Measurements from ENCODE around the gene HDLBP.
"Not testable (repeated sequence)": the region's sequence is repeated elsewhere in the genome, so short reads cannot be mapped to it uniquely, and the experiment has no call there.

Gene HDLBP

DNA sequence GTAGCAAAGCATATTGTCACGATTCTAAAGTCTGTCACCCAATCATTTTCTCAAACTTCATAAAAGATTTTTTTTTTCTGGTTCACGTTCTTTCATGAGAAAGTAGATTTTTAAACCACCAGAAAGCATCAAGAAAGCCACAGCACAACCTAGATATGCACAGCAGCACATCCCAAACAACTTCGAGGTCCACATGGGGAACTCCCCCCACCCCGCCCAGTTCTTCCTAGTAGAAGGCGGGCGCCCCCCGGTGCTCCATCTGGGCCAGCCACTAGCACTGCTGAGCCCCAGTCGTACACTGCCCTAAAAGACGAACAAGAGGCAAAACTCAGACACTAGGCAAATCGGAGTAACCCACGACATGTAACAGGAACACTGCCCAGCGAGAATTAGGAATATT lies 15.5 kb downstream of the HDLBP start:
- no peaks in the 10 kb centered on the region for H3K9me3 ChIP-seq (ENCODE audit: insufficient read depth, low read depth, low read length)
- no peaks in the 10 kb centered on the region; the same call in 1 of the 2 replicates for H3K4me1 ChIP-seq (ENCODE audit: insufficient read depth, low read length)
- no peak overlapping the region for H3K27ac ChIP-seq (ENCODE audit: low read length)
- peaks cover 10% of the 10 kb centered on the region; the same call in 1 of the 2 replicates for H3K36me3 ChIP-seq (ENCODE audit: insufficient read depth, low read depth, low read length)
- no peaks in the 10 kb centered on the region for H3K27me3 ChIP-seq (ENCODE audit: insufficient read depth, low read length)
- no peak overlapping the region for H3K9ac ChIP-seq (ENCODE audit: low read depth, low read length)
- H3K4me3 ChIP-seq (ENCODE audit: low read length) = no peak overlapping the region

DNA sequence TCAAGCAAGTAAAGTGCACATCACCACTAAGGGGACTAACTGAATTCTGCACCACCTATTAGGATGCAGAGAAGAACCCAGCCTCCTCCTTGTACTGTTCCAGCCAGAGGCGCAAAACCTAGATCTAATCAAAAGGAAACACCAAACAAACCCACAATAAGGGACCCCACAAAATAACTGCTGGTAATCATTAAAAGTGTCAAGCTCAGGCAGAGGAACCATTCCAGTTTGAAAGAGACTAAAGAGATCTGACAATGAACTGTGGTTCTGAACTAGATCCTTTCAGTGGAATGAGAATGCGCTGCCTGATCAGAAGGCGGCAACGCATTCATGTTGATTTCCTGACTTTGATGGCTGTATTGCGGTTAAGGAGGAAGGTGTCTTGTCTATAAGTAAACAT lies 16.8 kb downstream of the HDLBP start:
- Histone ChIP-seq H3K27me3 (ENCODE audit: insufficient read depth, low read length) (no peaks in the 10 kb centered on the region), H3K36me3 (ENCODE audit: insufficient read depth, low read depth, low read length) (peaks cover 10% of the 10 kb centered on the region; the same call in 1 of the 2 replicates), H3K9ac (ENCODE audit: low read depth, low read length) (no peak overlapping the region)

DNA sequence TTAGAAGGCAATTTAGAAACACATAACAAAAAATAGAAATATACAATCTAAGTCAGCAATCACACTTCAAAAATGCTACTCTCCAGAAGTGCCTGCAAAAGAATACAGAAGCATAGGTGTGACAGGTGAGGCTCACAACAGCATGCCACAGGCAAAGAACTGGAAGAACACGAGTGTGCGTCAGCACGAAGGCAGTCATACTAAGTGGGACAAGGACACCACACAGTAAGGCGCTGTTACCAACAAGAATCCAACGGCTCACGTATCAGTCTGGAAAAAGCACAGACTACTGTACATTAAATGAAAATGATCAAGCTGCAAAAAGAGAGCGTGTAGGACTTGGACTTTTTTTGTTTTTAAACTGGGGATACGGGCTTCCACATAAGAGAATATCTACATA lies 18.7 kb downstream of the HDLBP start:
- H3K36me3 ChIP-seq (ENCODE audit: insufficient read depth, low read depth, low read length) = peaks cover 10% of the 10 kb centered on the region; the same call in 1 of the 2 replicates
- H3K4me1 ChIP-seq (ENCODE audit: insufficient read depth, low read length) = no peaks in the 10 kb centered on the region; the same call in 1 of the 2 replicates
- no peak overlapping the region for H3K4me3 ChIP-seq (ENCODE audit: low read length)
- H3K9ac ChIP-seq (ENCODE audit: low read depth, low read length) = no peak overlapping the region
- no peaks in the 10 kb centered on the region for H3K9me3 ChIP-seq (ENCODE audit: insufficient read depth, low read depth, low read length)
- H3K27ac ChIP-seq (ENCODE audit: low read length) = no peak overlapping the region
- H3K27me3 ChIP-seq (ENCODE audit: insufficient read depth, low read length) = no peaks in the 10 kb centered on the region

More for the DNA sequence above, 16.8 kb downstream of the HDLBP start:
- Histone ChIP-seq H3K27ac (ENCODE audit: low read length) (no peak overlapping the region), H3K4me1 (ENCODE audit: insufficient read depth, low read length) (no peaks in the 10 kb centered on the region; the same call in 1 of the 2 replicates), H3K9me3 (ENCODE audit: insufficient read depth, low read depth, low read length) (no peaks in the 10 kb centered on the region), H3K4me3 (ENCODE audit: low read length) (no peak overlapping the region)

DNA sequence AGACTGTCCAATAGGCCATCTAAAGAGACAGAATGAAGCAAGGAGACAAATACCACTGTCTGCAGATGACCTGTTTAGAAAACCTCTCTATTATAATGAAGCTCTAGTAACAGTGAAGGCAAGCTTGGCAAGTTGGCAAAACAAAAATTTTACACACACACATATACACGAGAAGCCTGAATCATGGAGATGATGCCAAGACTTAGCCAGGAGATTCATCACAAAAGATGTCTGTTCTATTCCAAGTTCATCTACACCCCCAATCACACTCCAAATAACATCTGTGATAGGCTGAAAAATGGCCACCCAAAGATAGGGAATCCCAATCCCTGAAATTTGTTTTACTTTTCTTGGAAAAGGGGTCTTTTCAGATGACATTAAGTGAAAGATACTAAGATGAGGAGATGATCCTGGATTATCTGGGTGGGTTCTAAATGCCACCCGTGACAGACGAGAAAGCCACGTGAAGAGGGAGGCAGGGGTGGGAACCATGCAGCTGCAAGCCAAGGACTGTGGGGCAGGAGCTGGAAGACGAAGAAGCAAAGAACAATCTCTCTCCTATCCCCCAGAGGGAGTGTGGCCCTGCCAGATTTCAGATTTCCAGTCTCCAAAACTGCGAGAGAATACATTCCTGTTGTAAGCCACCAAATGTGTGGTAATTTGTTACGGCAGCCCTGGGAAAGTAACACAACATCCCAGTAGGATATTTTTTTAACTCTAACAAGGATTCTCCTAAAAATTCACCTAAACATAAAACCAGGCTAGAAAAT lies 20.0 kb downstream of the HDLBP start:
- Histone ChIP-seq H3K4me3 (ENCODE audit: low read length) (no peak overlapping the region), H3K27me3 (ENCODE audit: insufficient read depth, low read length) (no peaks in the 10 kb centered on the region), H3K36me3 (ENCODE audit: insufficient read depth, low read depth, low read length) (peaks cover 13% of the 10 kb centered on the region; the same call in 1 of the 2 replicates), H3K9me3 (ENCODE audit: insufficient read depth, low read depth, low read length) (no peaks in the 10 kb centered on the region), H3K4me1 (ENCODE audit: insufficient read depth, low read length) (no peaks in the 10 kb centered on the region; the same call in 1 of the 2 replicates), H3K9ac (ENCODE audit: low read depth, low read length) (no peak overlapping the region), H3K27ac (ENCODE audit: low read length) (no peak overlapping the region)

DNA sequence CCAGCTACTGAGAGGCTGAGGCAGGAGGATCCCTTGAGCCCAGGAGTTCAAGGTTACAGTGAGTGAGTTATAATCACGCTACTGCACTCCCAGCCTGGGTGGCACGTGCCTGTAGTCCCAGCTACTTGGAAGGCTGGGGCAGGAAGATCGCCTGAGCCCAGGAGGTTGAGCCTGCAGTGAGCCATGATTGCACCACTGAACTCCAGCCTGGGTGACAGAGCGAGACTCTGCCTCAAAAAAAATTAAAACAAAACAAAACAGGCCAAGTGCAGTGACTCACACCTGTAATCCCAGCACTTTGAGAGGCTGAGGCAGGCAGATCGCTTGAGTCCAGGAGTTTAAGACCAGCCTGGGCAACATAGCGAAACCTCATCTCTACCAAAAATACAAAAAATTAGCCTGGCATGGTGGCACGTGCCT lies 22.1 kb downstream of the HDLBP start:
- not testable (repeated sequence) for H3K27me3 ChIP-seq (ENCODE audit: insufficient read depth, low read length); H3K4me1 ChIP-seq (ENCODE audit: insufficient read depth, low read length); H3K9ac ChIP-seq (ENCODE audit: low read depth, low read length); H3K4me3 ChIP-seq (ENCODE audit: low read length); H3K9me3 ChIP-seq (ENCODE audit: insufficient read depth, low read depth, low read length); H3K27ac ChIP-seq (ENCODE audit: low read length)
- H3K36me3 ChIP-seq (ENCODE audit: insufficient read depth, low read depth, low read length) = peaks cover 14% of the 10 kb centered on the region; the same call in 1 of the 2 replicates

DNA sequence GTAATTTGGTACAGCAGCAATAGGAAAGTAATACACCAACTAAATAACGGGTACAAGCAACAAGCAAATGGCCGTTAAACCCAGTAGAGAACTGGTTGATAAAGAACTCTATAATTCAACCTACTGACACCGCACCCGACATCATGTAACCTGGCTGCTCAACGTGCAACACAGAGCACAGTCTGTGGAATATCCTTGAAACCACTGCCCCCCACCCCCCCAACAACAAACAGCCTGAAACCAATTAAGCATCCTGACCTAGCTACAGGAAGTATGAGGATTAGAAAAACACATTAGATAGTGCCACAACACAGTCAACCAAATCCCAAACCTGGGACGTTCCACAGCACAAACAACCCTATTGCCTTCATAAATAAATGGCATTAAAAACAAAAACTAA lies 23.5 kb downstream of the HDLBP start:
- H3K36me3 ChIP-seq (ENCODE audit: insufficient read depth, low read depth, low read length) = peaks cover 7% of the 10 kb centered on the region; the same call in 1 of the 2 replicates
- H3K4me3 ChIP-seq (ENCODE audit: low read length) = no peak overlapping the region
- H3K27me3 ChIP-seq (ENCODE audit: insufficient read depth, low read length) = no peaks in the 10 kb centered on the region
- no peak overlapping the region for H3K27ac ChIP-seq (ENCODE audit: low read length)
- no peaks in the 10 kb centered on the region for H3K4me1 ChIP-seq (ENCODE audit: insufficient read depth, low read length)
- no peaks in the 10 kb centered on the region for H3K9me3 ChIP-seq (ENCODE audit: insufficient read depth, low read depth, low read length)
- no peak overlapping the region for H3K9ac ChIP-seq (ENCODE audit: low read depth, low read length)

DNA sequence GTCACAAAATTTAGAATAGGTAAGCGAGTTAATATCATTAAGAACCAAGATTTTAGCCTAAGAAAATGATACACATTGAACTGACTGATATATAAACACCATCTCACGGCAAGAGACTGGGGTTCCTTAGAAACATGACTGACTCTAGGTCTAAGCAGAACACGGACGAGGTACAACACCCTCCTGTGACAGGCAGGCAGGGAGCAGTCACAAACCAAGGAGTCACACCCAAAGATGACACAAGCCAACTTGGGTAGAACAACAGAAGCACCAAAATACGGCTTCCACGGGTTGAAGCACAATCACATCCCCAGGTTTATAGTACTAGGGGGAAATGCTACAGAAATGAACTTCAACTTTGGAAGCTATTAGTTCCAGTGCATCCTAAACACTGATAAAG lies 24.3 kb downstream of the HDLBP start:
- H3K27ac ChIP-seq (ENCODE audit: low read length) = no peak overlapping the region
- 0 out of 2 replicates have a peak, but pooled peaks cover 4% of the 10 kb centered on the region for H3K36me3 ChIP-seq (ENCODE audit: insufficient read depth, low read depth, low read length)
- no peaks in the 10 kb centered on the region for H3K4me1 ChIP-seq (ENCODE audit: insufficient read depth, low read length)
- H3K27me3 ChIP-seq (ENCODE audit: insufficient read depth, low read length) = no peaks in the 10 kb centered on the region
- H3K4me3 ChIP-seq (ENCODE audit: low read length) = no peak overlapping the region
- no peaks in the 10 kb centered on the region for H3K9me3 ChIP-seq (ENCODE audit: insufficient read depth, low read depth, low read length)
- H3K9ac ChIP-seq (ENCODE audit: low read depth, low read length) = no peak overlapping the region

DNA sequence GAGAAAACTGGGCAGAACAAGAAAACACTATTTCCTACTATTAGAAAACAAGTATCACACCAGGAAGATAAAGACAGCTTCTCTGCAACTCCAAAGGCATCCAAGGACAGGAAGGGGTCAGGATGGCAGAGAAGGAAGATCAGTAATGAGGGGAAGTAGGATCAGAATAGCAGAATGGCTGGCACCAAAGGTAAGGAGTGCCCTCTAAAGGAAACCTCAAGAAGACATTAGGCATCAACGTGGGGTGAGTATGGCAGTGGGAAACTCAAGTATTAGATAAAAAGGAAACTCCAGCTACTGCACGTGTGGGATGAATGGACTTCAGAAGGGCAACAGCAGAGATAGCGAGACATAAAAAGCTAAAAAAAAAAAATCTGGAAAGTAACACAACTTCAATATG lies 25.9 kb downstream of the HDLBP start:
- Histone ChIP-seq H3K36me3 (ENCODE audit: insufficient read depth, low read depth, low read length) (0 out of 2 replicates have a peak, but pooled peaks cover 4% of the 10 kb centered on the region), H3K4me1 (ENCODE audit: insufficient read depth, low read length) (no peaks in the 10 kb centered on the region), H3K27me3 (ENCODE audit: insufficient read depth, low read length) (no peaks in the 10 kb centered on the region), H3K4me3 (ENCODE audit: low read length) (no peak overlapping the region), H3K27ac (ENCODE audit: low read length) (no peak overlapping the region), H3K9me3 (ENCODE audit: insufficient read depth, low read depth, low read length) (no peaks in the 10 kb centered on the region), H3K9ac (ENCODE audit: low read depth, low read length) (no peak overlapping the region)

DNA sequence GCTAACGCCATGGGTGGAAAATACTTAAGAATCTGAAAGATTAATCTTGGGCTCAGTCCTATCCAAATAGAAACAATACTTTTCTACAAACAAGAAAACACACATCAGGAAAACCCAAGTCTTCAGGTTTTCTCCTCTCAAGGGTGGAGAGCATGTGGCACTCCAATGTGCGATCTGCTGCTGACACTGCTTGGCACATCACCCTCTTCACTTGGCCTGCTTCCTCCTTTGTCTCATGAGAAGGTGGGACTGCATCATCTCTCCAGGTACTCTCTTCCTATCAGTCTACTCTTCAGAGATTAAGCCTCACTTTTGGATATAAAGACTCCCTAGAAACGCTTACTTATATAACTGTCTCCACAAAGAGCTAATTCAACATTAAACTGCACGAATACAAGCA lies 26.4 kb downstream of the HDLBP start:
- Histone ChIP-seq H3K4me3 (ENCODE audit: low read length) (no peak overlapping the region), H3K9ac (ENCODE audit: low read depth, low read length) (no peak overlapping the region), H3K36me3 (ENCODE audit: insufficient read depth, low read depth, low read length) (0 out of 2 replicates have a peak, but pooled peaks cover 4% of the 10 kb centered on the region), H3K27ac (ENCODE audit: low read length) (no peak overlapping the region), H3K27me3 (ENCODE audit: insufficient read depth, low read length) (no peaks in the 10 kb centered on the region), H3K9me3 (ENCODE audit: insufficient read depth, low read depth, low read length) (no peaks in the 10 kb centered on the region), H3K4me1 (ENCODE audit: insufficient read depth, low read length) (no peaks in the 10 kb centered on the region)

DNA sequence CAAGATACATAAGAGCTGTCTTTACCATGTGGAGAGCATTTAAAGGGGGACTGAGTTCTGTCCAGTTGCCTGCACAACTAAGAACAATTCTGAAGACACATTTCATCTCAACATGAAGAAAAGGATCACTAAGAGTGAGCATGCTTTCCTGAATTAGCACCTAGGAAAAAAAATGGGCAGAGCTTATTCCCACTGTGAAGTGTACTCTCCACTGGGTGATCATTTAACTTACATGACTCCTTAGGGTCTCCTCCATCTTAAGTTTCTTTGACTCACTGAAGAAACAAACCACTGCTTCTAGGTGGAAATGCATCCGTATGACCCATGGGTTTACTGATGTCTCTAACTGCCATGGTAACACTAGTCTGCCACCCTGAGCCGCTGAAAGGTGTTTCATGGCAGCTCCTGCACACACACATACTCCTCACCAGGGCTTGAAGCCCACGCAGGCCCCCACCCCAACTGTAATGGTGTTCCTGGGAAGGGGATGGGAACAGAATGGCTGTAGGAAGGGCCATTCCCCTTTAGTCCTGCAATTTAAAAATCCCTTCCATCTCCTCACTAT lies 27.1 kb downstream of the HDLBP start:
- no peaks in the 10 kb centered on the region for H3K4me1 ChIP-seq (ENCODE audit: insufficient read depth, low read length)
- H3K27ac ChIP-seq (ENCODE audit: low read length) = no peak overlapping the region
- no peak overlapping the region for H3K4me3 ChIP-seq (ENCODE audit: low read length)

DNA sequence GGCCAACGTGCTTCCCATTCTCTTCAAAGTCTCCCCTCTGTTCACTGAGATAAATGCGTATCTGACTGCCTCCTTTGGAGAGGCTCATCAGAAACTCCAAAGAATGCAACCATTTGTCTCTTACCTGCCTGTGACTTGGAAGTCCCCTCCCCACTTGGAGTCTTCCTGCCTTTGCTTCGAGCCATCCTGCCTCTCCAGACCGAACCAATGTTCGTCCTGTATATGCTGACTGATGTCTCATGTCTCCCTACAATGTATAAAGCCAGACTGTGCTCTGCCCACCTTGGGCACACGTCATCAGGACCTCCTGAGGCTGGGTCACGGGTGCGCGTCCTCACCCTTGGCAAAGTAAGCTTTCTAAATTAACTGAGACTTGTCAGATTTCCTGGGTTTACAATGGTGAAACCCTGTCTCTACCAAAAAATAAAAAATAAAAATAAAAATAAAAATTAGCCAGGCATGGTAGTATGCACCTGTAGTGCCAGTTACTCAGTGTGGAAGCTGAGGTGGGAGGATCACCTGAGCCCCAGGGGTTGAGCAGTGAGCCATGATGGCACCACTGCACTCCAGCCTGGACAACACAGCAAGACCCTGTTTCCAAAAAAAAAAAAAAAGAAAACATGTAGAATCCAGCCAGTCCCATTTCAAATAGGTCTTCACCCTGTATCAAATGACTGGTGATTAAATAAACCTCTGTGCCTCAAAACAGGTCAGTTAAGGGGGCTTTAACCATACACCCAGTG lies 29.0 kb downstream of the HDLBP start:
- Histone ChIP-seq H3K9ac (ENCODE audit: low read depth, low read length) (no peak overlapping the region), H3K9me3 (ENCODE audit: insufficient read depth, low read depth, low read length) (no peaks in the 10 kb centered on the region), H3K27me3 (ENCODE audit: insufficient read depth, low read length) (no peaks in the 10 kb centered on the region), H3K4me1 (ENCODE audit: insufficient read depth, low read length) (no peaks in the 10 kb centered on the region), H3K27ac (ENCODE audit: low read length) (no peak overlapping the region), H3K36me3 (ENCODE audit: insufficient read depth, low read depth, low read length) (0 out of 2 replicates have a peak, but pooled peaks cover 4% of the 10 kb centered on the region), H3K4me3 (ENCODE audit: low read length) (no peak overlapping the region)

More for the DNA sequence above, 27.1 kb downstream of the HDLBP start:
- H3K9ac ChIP-seq (ENCODE audit: low read depth, low read length) = no peak overlapping the region
- 0 out of 2 replicates have a peak, but pooled peaks cover 4% of the 10 kb centered on the region for H3K36me3 ChIP-seq (ENCODE audit: insufficient read depth, low read depth, low read length)
- H3K27me3 ChIP-seq (ENCODE audit: insufficient read depth, low read length) = no peaks in the 10 kb centered on the region
- no peaks in the 10 kb centered on the region for H3K9me3 ChIP-seq (ENCODE audit: insufficient read depth, low read depth, low read length)

Data from iPS-20b (cell line).